HCT116 (cell line): ENCODE measurements around the gene CDH1. TPM values are rescaled to one million over a fixed set of nuclear protein-coding genes. Genes with fewer than 3 reads are reported as not detected.

Experiments
- ATAC-seq: fragments of 200-7000 bp; cut with Tn5 transposase; 2 replicates; pipeline ENCODE4 v1.9.1; 2020; ENCODE audit warnings: mild to moderate bottlenecking, moderate library complexity
- BruUV-seq: library from RNA; stranded (reverse); fragments of 400-500 nt; replicated peaks from 2 replicates; lab custom pipeline; 2021; lab: Mats Ljungman, UMichigan
- CTCF ChIA-PET: fragments of 300-600 bp; sonication (Branson Sonifier 250); formaldehyde crosslinking; loops from one replicate; lab custom pipeline; 2021; ENCODE audit warnings: antibody characterized with exemption; lab: Charles Lee
- POLR2A ChIA-PET: fragments of 300-600, 350-600 bp; sonication (Branson Sonifier 250); formaldehyde crosslinking; loops from one replicate; lab custom pipeline; 2021; ENCODE audit warnings: antibody characterized with exemption; lab: Charles Lee
- RAD21 ChIA-PET, 2 experiments: fragments of 300-600 bp; sonication (Branson Sonifier 250); formaldehyde crosslinking; loops; one replicate each; lab custom pipeline; 2023; ENCODE audit warnings: low total read pairs in 2 of 2; ENCODE audit not compliant: uncharacterized antibody in 2 of 2, unreplicated experiment in 2 of 2, low non-redundant PET in 1 of 2; lab: Charles Lee
- DNase-seq: peaks from one replicate; pipeline ENCODE4 v3.0.0-alpha.2; 2010; ENCODE audit warnings: low read depth, low spot score
- H2AFZ ChIP-seq: fragments of 200-600 bp; shearing (Covaris generic), sonication (generic); 2 replicates; pipeline ENCODE4 v1.6.1; 2017; ENCODE audit warnings: low read depth, mixed run types, mixed read lengths, antibody characterized with exemption, low read length; ENCODE audit not compliant: poor library complexity, severe bottlenecking
- H3K27ac ChIP-seq: 2 replicates; pipeline ENCODE4 v1.5.1; 2012; ENCODE audit warnings: low read depth, low read length
- H3K27me3 ChIP-seq: fragments of 200-600 bp; sonication (generic); 2 replicates; pipeline ENCODE4 v1.6.1; 2016; ENCODE audit warnings: mixed run types, low read length, mixed read lengths; ENCODE audit not compliant: insufficient read depth
- H3K36me3 ChIP-seq, 2 experiments: fragments of 200-500 bp in 1 of 2; fragments of 200-600 bp in 1 of 2; sonication (Bioruptor generic) in 1 of 2; sonication (generic) in 1 of 2; 2 replicates each; pipeline versions ENCODE4 v1.5.1 to v1.6.1; 2014 to 2016; ENCODE audit warnings: low read length in 2 of 2, inconsistent platforms in 1 of 2, mixed read lengths in 1 of 2, mixed run types in 1 of 2; ENCODE audit not compliant: insufficient read depth in 2 of 2, control insufficient read depth in 1 of 2
- H3K4me1 ChIP-seq, 2 experiments: fragments of 200-600 bp in 1 of 2; sonication (generic) in 1 of 2; 2 replicates each; pipeline versions ENCODE4 v1.5.1 to v1.6.1; 2012 to 2017; ENCODE audit warnings: low read length in 2 of 2, inconsistent platforms in 1 of 2, mild to moderate bottlenecking in 1 of 2, mixed read lengths in 1 of 2, mixed run types in 1 of 2, moderate library complexity in 1 of 2; ENCODE audit not compliant: insufficient read depth in 2 of 2, control insufficient read depth in 1 of 2
- H3K4me2 ChIP-seq: fragments of 200-600 bp; sonication (generic); 2 replicates; pipeline ENCODE4 v1.6.1; 2017; ENCODE audit warnings: mixed run types, low read length, mixed read lengths
- H3K4me3 ChIP-seq, 2 experiments: fragments of 200-600 bp in 1 of 2; sonication (generic) in 1 of 2; replicated peaks in 1 of 2; 2 replicates each; pipeline ENCODE4 v1.5.1; 2011 to 2016; ENCODE audit warnings: low read length in 2 of 2, control low read depth in 1 of 2, low read depth in 1 of 2, mild to moderate bottlenecking in 1 of 2, mixed read lengths in 1 of 2, mixed run types in 1 of 2
- H3K79me2 ChIP-seq: fragments of 200-600 bp; sonication (generic); 2 replicates; pipeline ENCODE4 v1.6.1; 2017; ENCODE audit warnings: mild to moderate bottlenecking, mixed run types, low read length, moderate library complexity, mixed read lengths; ENCODE audit not compliant: insufficient read depth
- H3K9ac ChIP-seq: fragments of 200-600 bp; sonication (generic); 2 replicates; pipeline ENCODE4 v1.6.1; 2016; ENCODE audit warnings: low read length, mixed read lengths
- H3K9me2 ChIP-seq: fragments of 200-600 bp; sonication (generic), shearing (Covaris generic); 2 replicates; pipeline ENCODE4 v1.6.1; 2017; ENCODE audit warnings: mixed run types, mild to moderate bottlenecking, moderate library complexity; ENCODE audit not compliant: insufficient read depth
- H3K9me3 ChIP-seq, 2 experiments: fragments of 200-500 bp in 1 of 2; fragments of 200-600 bp in 1 of 2; sonication (Bioruptor generic) in 1 of 2; sonication (generic) in 1 of 2; 2 replicates each; pipeline ENCODE4 v1.6.1; 2014 to 2017; ENCODE audit warnings: low read length in 2 of 2, mixed read lengths in 2 of 2, inconsistent platforms in 1 of 2, low read depth in 1 of 2, mild to moderate bottlenecking in 1 of 2, mixed run types in 1 of 2, moderate library complexity in 1 of 2; ENCODE audit not compliant: control insufficient read depth in 1 of 2, insufficient read depth in 1 of 2
- H4K20me1 ChIP-seq: fragments of 200-600 bp; sonication (generic), shearing (Covaris generic); 2 replicates; pipeline ENCODE4 v1.6.1; 2017; ENCODE audit warnings: mixed run types, mild to moderate bottlenecking, moderate library complexity; ENCODE audit not compliant: insufficient read depth
- ATF3 ChIP-seq: IDR thresholded peaks from 2 replicates; pipeline ENCODE4 v1.6.1; 2012
- CBX3 ChIP-seq: IDR thresholded peaks from 2 replicates; pipeline ENCODE4 v1.6.1; 2012; ENCODE audit warnings: low read depth
- CEBPB ChIP-seq: IDR thresholded peaks from 2 replicates; pipeline ENCODE4 v1.6.1; 2012; ENCODE audit warnings: low read depth
- CTCF ChIP-seq, 3 experiments: fragments of 200-600 bp in 1 of 3; sonication (generic) in 1 of 3; IDR thresholded peaks in 2 of 3; conservative IDR thresholded peaks in 1 of 3; 2 replicates each; pipeline ENCODE4 v1.5.1; 2012 to 2017; ENCODE audit warnings: low read depth in 2 of 3, low read length in 2 of 3, antibody characterized with exemption in 1 of 3, borderline replicate concordance in 1 of 3, control low read depth in 1 of 3, mild to moderate bottlenecking in 1 of 3, mixed read lengths in 1 of 3, mixed run types in 1 of 3, moderate library complexity in 1 of 3; ENCODE audit not compliant: insufficient read depth in 1 of 3
- EGR1 ChIP-seq: IDR thresholded peaks from 2 replicates; pipeline ENCODE4 v1.6.1; 2012; ENCODE audit warnings: low read depth
- ELF1 ChIP-seq: IDR thresholded peaks from 2 replicates; pipeline ENCODE4 v1.6.1; 2012; ENCODE audit warnings: low read depth, borderline replicate concordance
- EZH2phosphoT487 ChIP-seq: fragments of 200-600 bp; IDR thresholded peaks from 2 replicates; pipeline ENCODE4 v1.6.1; 2018; ENCODE audit warnings: antibody characterized with exemption, borderline replicate concordance
- FOSL1 ChIP-seq: IDR thresholded peaks from 2 replicates; pipeline ENCODE4 v1.6.1; 2012; ENCODE audit warnings: low read depth
- JUND ChIP-seq: IDR thresholded peaks from 2 replicates; pipeline ENCODE4 v1.6.1; 2012
- POLR2AphosphoS5 ChIP-seq: IDR thresholded peaks from 2 replicates; pipeline ENCODE4 v1.6.1; 2011; ENCODE audit warnings: mild to moderate bottlenecking, low read depth, low read length, moderate library complexity
- RAD21 ChIP-seq: IDR thresholded peaks from 2 replicates; pipeline ENCODE4 v1.6.1; 2012; ENCODE audit warnings: low read depth, mild to moderate bottlenecking
- REST ChIP-seq: IDR thresholded peaks from 2 replicates; pipeline ENCODE4 v1.6.1; 2012; ENCODE audit warnings: low read depth
- SIN3A ChIP-seq: IDR thresholded peaks from 2 replicates; pipeline ENCODE4 v1.6.1; 2012; ENCODE audit warnings: low read depth
- TCF7L2 ChIP-seq: IDR thresholded peaks from 2 replicates; pipeline ENCODE4 v1.7.0; 2011; ENCODE audit warnings: borderline replicate concordance, inconsistent platforms; ENCODE audit not compliant: insufficient read depth, insufficient read length; ENCODE audit errors: extremely low read depth
- YY1 ChIP-seq: IDR thresholded peaks from 2 replicates; pipeline ENCODE4 v1.6.1; 2011; ENCODE audit warnings: low read length, low read depth, moderate library complexity, mild to moderate bottlenecking; ENCODE audit not compliant: insufficient replicate concordance; ENCODE audit errors: extremely low read depth
- ZBTB33 ChIP-seq: IDR thresholded peaks from 2 replicates; pipeline ENCODE4 v1.6.1; 2011; ENCODE audit warnings: mild to moderate bottlenecking, low read length, moderate library complexity; ENCODE audit not compliant: insufficient replicate concordance; ENCODE audit errors: extremely low read depth
- ZFX ChIP-seq: fragments of 450-650 bp; IDR thresholded peaks from 2 replicates; pipeline ENCODE4 v1.6.1; 2017
- ZNF274 ChIP-seq: fragments of 200-500 bp; sonication (Bioruptor generic); IDR thresholded peaks from 2 replicates; pipeline ENCODE4 v1.6.1; 2014; ENCODE audit warnings: mild to moderate bottlenecking, low read depth, low read length, inconsistent platforms
- intact Hi-C: fragments of 100-400 bp; cut with micrococcal nuclease; formaldehyde crosslinking; loops from 2 replicates; pipeline ENCODE4 v1.10.0; 2022
- total RNA-seq: library from RNA; stranded (reverse); gene quantifications from one replicate; pipeline ENCODE4 v1.2.1, GENCODE V29; 2021; ENCODE audit not compliant: unreplicated experiment

The CDH1 gene
- total RNA-seq, 1 experiment from 2014 or later = 73.2 TPM

GRCh38 chr16:68778551-68779231 is 41.6 kb downstream of the CDH1 start:
- H3K27me3 ChIP-seq = no peaks in the 10 kb centered on the region
- DNase-seq (no peak), ATAC-seq (peak; percentile 42; the same call in 1 of the 2 replicates)
- H3K36me3 ChIP-seq = no peaks in the 10 kb centered on the region
- H3K9me2 ChIP-seq = no peaks in the 10 kb centered on the region
- H3K79me2 ChIP-seq = no peaks in the 10 kb centered on the region; the same call in 1 of the 2 replicates
- CTCF ChIA-PET = interaction anchor here (1.2 kb wide), 1 partner anchor 250 kb away, joined by 3 read pairs; no protein-coding TSS in a partner anchor
- BruUV-seq = no TSS peak
- TF ChIP-seq CBX3 = no peak
- no peak for TF ChIP-seq CEBPB
- TF ChIP-seq EGR1 = no peak
- TF ChIP-seq FOSL1 = no peak
- TF ChIP-seq ELF1 = no peak
- no peak for TF ChIP-seq ATF3
- TF ChIP-seq CTCF (IDR thresholded peaks at IDR 0.05 in 2 of 3, conservative IDR thresholded peaks at IDR 0.05 in 1 of 3; ENCODE audit: borderline replicate concordance in 1 of 3, insufficient read depth in 1 of 3, low read depth in 2 of 3, low read length in 2 of 3) = no peak
- TF ChIP-seq SIN3A = no peak
- no peak for TF ChIP-seq POLR2AphosphoS5
- TF ChIP-seq EZH2phosphoT487 = no peak
- TF ChIP-seq YY1 = no peak
- no peak for TF ChIP-seq RAD21
- TF ChIP-seq ZNF274 = no peak
- no peak for TF ChIP-seq REST
- no peak for TF ChIP-seq JUND
- TF ChIP-seq TCF7L2 = no peak
- TF ChIP-seq ZBTB33 = no peak
- no peak for TF ChIP-seq ZFX
- TF ChIP-seq, all 23 proteins: peak for 0
- Histone ChIP-seq H2AFZ (no peak overlapping the region), H3K9ac (no peak overlapping the region), H3K4me3 (no peak overlapping the region), H4K20me1 (no peaks in the 10 kb centered on the region), H3K27ac (no peak overlapping the region), H3K4me1 (no peaks in the 10 kb centered on the region; a peak in 1 of 4 replicates), H3K4me2 (no peak overlapping the region), H3K9me3 (no peaks in the 10 kb centered on the region)
- intact Hi-C loops = no loop called here
- ChIA-PET POLR2A (no interaction called here), RAD21 (no interaction called here)
